Fibroblast of lung (primary cell): ENCODE measurements around the gene SENP3.

Experiments used
- CTCF ChIP-seq, 2 donors: IDR thresholded peaks in 1 of 2; conservative IDR thresholded peaks in 1 of 2; 1 replicate in 1 of 2; 2 replicates in 1 of 2; pipeline ENCODE4 v1.5.1; 2011 to 2012; ENCODE audit warnings: low read length in 2 of 2, control low read depth in 1 of 2, inconsistent platforms in 1 of 2, low read depth in 1 of 2, mild to moderate bottlenecking in 1 of 2
- EZH2 ChIP-seq: IDR thresholded peaks from 2 replicates; pipeline ENCODE4 v1.5.1; 2012; ENCODE audit warnings: low read length, control low read depth, mild to moderate bottlenecking; ENCODE audit errors: missing control alignments

GRCh38 chr17:7552621-7553051, 9.1 kb upstream of the SENP3 start:
- TF ChIP-seq CTCF (conservative IDR thresholded peaks at IDR 0.05 in 1 of 2, IDR thresholded peaks at IDR 0.05 in 1 of 2; ENCODE audit: low read depth in 1 of 2, low read length in 2 of 2) (no peak), EZH2 (no peak)
